Glutamatergic neuron (in vitro differentiated cells): ENCODE results near the gene NEURL4. TPM values are rescaled to one million over a fixed set of nuclear protein-coding genes. Genes with fewer than 3 reads are reported as not detected.

Source experiments
- DNase-seq: peaks from one replicate; pipeline ENCODE4 v3.0.0; 2022
- H3K27ac Mint-ChIP-seq: one replicate; pipeline ENCODE4 v1.8.0; 2020; ENCODE audit warnings: mild to moderate bottlenecking, mixed read lengths, inconsistent platforms; ENCODE audit not compliant: unreplicated experiment
- H3K27me3 Mint-ChIP-seq: one replicate; pipeline ENCODE4 v1.8.0; 2020; ENCODE audit warnings: mild to moderate bottlenecking, moderate library complexity, mixed read lengths, inconsistent platforms; ENCODE audit not compliant: unreplicated experiment
- H3K36me3 Mint-ChIP-seq: one replicate; pipeline ENCODE4 v1.8.0; 2020; ENCODE audit warnings: mild to moderate bottlenecking, mixed read lengths, inconsistent platforms; ENCODE audit not compliant: unreplicated experiment
- H3K4me1 Mint-ChIP-seq: one replicate; pipeline ENCODE4 v1.8.0; 2020; ENCODE audit warnings: mild to moderate bottlenecking, low read depth, mixed read lengths, inconsistent platforms; ENCODE audit not compliant: unreplicated experiment
- H3K4me3 Mint-ChIP-seq: one replicate; pipeline ENCODE4 v1.8.0; 2020; ENCODE audit warnings: mild to moderate bottlenecking, mixed read lengths, inconsistent platforms; ENCODE audit not compliant: unreplicated experiment
- H3K9me3 Mint-ChIP-seq: one replicate; pipeline ENCODE4 v1.8.0; 2020; ENCODE audit warnings: mild to moderate bottlenecking, moderate library complexity, mixed read lengths, inconsistent platforms; ENCODE audit not compliant: unreplicated experiment
- total RNA-seq: library from RNA; stranded (reverse); fragmentation: NEBNext Ultra II Directional; extraction: Animal tissue kit (Norgen Biotek cat#: 25700); gene quantifications from one replicate; pipeline ENCODE4 v1.2.1, GENCODE V29; 2021; ENCODE audit not compliant: unreplicated experiment
- TF ChIP-seq, protein P1 (sequence below): fragments of 200-600 bp; sonication (generic); IDR thresholded peaks from one replicate; pipeline ENCODE4 v1.5.0; 2021; ENCODE audit not compliant: partially characterized antibody, unreplicated experiment

The NEURL4 gene
- total RNA-seq, 1 donor from 2014 or later, result 97.6 TPM

DNA sequence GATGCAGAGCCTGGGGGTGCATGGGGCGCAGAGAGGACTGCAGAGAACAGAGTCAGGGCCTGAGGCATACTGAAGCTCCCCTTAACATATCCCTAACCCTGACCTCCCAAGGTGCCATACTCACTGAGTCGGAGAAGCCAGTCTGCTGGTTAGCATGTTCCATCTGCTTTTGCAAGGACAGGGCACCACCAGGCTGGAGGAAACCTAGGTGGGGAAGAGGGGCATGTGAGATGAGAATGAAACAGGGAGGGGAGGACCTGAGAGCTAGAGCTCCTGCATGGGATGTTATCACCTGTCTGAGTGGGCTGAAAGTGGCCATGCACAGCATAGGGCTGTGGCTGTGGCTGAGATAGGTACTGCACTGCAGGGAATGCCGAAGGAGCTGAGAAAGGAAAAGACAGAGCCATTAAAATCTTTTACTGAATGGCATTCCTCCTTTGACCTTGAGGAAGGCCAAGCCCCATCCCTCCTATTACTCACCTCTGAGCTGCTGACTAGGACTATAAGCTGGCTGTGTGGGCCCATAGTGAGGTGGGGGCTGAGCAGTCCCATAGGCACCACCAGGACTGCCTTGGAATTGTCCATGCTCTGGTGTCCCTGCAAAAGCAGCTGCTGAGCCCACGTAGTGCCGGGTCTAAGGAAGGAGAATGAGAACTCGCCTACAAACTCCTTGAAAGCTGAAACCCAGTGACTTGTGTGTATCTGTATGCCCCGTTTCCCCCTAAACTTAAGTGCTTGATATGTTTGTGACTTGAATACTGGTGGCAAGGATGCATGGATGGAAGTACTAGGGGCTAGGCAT, 15.8 kb downstream of the NEURL4 start:
- H3K4me1 Mint-ChIP-seq, result peaks cover 20% of the 10 kb centered on the region
- H3K9me3 Mint-ChIP-seq, result peaks cover 23% of the 10 kb centered on the region
- TF ChIP-seq, protein P1, sequence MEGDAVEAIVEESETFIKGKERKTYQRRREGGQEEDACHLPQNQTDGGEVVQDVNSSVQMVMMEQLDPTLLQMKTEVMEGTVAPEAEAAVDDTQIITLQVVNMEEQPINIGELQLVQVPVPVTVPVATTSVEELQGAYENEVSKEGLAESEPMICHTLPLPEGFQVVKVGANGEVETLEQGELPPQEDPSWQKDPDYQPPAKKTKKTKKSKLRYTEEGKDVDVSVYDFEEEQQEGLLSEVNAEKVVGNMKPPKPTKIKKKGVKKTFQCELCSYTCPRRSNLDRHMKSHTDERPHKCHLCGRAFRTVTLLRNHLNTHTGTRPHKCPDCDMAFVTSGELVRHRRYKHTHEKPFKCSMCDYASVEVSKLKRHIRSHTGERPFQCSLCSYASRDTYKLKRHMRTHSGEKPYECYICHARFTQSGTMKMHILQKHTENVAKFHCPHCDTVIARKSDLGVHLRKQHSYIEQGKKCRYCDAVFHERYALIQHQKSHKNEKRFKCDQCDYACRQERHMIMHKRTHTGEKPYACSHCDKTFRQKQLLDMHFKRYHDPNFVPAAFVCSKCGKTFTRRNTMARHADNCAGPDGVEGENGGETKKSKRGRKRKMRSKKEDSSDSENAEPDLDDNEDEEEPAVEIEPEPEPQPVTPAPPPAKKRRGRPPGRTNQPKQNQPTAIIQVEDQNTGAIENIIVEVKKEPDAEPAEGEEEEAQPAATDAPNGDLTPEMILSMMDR, result no peak
- DNase-seq, result no peak
- H3K27me3 Mint-ChIP-seq, result peaks cover 12% of the 10 kb centered on the region
- H3K36me3 Mint-ChIP-seq, result peaks cover 10% of the 10 kb centered on the region
- H3K4me3 Mint-ChIP-seq, result peak overlapping the region; percentile 89
- peak overlapping the region; percentile 59 for H3K27ac Mint-ChIP-seq

DNA sequence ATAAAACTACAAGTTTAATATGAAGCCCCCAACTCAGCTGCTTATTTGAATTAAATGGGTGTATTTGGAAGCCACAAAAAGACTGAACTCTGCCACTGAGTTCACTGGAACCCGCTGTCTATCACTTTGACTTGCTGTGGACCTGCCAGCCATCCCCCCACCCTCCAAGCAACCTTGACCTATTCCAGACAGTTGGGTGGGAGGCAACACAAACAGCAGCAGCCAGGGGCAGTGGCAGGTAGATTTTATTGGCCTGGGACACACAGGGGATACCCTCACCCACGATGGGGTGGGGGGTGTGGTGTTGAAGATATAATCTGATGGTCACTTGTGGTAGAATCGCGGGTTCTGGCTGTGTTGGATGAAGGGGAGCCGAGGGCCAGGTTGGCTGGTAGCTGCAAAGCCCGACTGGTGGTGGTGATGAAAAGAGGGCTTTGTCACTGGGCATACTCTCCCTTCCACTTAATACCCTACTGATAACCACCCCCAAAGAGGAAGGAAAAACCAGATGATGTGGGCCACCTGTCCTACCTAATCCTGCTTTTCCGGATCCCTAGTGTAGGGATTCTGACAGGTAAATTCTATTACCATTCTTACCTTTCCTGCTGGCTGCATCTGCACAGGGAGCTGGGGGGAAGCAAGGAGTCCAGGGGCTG, 16.6 kb downstream of the NEURL4 start:
- TF ChIP-seq, protein P1, result no peak
- peaks cover 12% of the 10 kb centered on the region for H3K27me3 Mint-ChIP-seq
- peaks cover 10% of the 10 kb centered on the region for H3K36me3 Mint-ChIP-seq

DNA sequence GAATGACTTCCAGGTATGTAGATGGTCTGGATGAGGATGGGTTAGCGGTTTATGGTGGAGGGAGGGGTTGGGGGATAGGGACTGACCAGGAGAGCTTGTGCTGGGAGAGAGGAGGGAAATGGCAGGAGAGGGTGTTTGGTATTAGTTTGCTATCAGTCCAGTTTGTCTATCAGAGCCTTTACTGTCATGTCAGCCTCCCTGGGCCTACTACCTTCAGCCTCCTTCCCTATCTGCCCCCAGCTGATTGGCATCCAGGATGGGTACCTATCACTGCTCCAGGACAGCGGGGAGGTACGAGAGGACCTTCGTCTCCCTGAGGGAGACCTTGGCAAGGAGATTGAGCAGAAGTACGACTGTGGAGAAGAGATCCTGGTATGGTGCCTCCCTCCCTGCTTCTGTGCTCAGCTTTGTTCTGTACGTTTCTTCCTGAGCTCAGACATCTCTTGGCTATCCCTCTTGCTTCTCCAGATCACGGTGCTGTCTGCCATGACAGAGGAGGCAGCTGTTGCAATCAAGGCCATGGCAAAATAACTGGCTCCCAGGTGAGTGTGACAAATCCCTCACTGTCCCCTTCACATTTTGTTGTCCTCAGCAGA, 17.9 kb downstream of the NEURL4 start:
- no peak for DNase-seq
- Mint-ChIP-seq H3K9me3 (peaks cover 28% of the 10 kb centered on the region), H3K4me3 (peak overlapping the region; percentile 99), H3K36me3 (peaks cover 10% of the 10 kb centered on the region), H3K4me1 (peaks cover 18% of the 10 kb centered on the region), H3K27ac (peak overlapping the region; percentile 17), H3K27me3 (peaks cover 15% of the 10 kb centered on the region)
- TF ChIP-seq, protein P1, result no peak

More for the DNA sequence above, 16.6 kb downstream of the NEURL4 start:
- peaks cover 23% of the 10 kb centered on the region for H3K9me3 Mint-ChIP-seq
- DNase-seq, result no peak
- no peak overlapping the region for H3K4me3 Mint-ChIP-seq
- H3K27ac Mint-ChIP-seq, result peak overlapping the region; percentile 43
- peaks cover 20% of the 10 kb centered on the region for H3K4me1 Mint-ChIP-seq

DNA sequence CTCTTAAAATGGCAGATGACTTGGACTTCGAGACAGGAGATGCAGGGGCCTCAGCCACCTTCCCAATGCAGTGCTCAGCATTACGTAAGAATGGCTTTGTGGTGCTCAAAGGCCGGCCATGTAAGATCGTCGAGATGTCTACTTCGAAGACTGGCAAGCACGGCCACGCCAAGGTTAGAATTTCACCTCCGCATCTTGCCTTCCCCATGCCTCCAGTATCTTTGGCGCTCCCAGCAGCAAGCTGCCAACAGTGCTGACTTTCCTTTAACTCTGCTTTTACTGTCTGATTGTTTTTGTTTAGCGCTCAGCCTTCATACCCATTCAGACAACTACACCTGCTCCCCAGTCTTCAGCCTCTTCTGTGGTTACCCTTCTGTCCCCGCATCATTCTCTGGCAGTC, 19.5 kb downstream of the NEURL4 start:
- Mint-ChIP-seq H3K27me3 (peaks cover 15% of the 10 kb centered on the region), H3K4me1 (peaks cover 18% of the 10 kb centered on the region), H3K4me3 (peak overlapping the region; percentile 99), H3K27ac (peak overlapping the region; percentile 99), H3K36me3 (peaks cover 10% of the 10 kb centered on the region), H3K9me3 (peaks cover 28% of the 10 kb centered on the region)
- TF ChIP-seq, protein P1, result no peak
- no peak for DNase-seq
